GM23338 (cell line): ENCODE data around the gene GALNT9.

Experiments used
- CREB1 ChIP-seq: fragments of 250-450 bp; sonication (Bioruptor Pico); IDR thresholded peaks from 2 replicates; pipeline ENCODE4 v1.5.0; 2020; ENCODE audit warnings: low read depth, mild to moderate bottlenecking, moderate library complexity
- CTCF ChIP-seq, 2 experiments: fragments of 200-600 bp in 1 of 2; sonication (generic) in 1 of 2; conservative IDR thresholded peaks; 2 replicates each; pipeline versions ENCODE4 v1.5.1 to v1.6.1; 2016 to 2017; ENCODE audit warnings: antibody characterized with exemption in 2 of 2, low read depth in 2 of 2, mild to moderate bottlenecking in 2 of 2, moderate library complexity in 1 of 2
- EZH2 ChIP-seq: fragments of 200-600 bp; sonication (generic); IDR thresholded peaks from one replicate; pipeline ENCODE4 v1.8.0; 2017; ENCODE audit warnings: antibody characterized with exemption, mild to moderate bottlenecking, low read depth; ENCODE audit not compliant: unreplicated experiment
- EZH2phosphoT487 ChIP-seq: fragments of 200-600 bp; sonication (generic); IDR thresholded peaks from one replicate; pipeline ENCODE4 v1.8.1; 2018; ENCODE audit warnings: antibody characterized with exemption; ENCODE audit not compliant: unreplicated experiment
- JUNB ChIP-seq: IDR thresholded peaks from one replicate; pipeline ENCODE4 v1.6.1; 2016; ENCODE audit warnings: antibody characterized with exemption; ENCODE audit not compliant: unreplicated experiment
- POLR2AphosphoS5 ChIP-seq: IDR thresholded peaks from 2 replicates; pipeline ENCODE4 v1.6.1; 2016; ENCODE audit warnings: antibody characterized with exemption, low read depth
- ZNF114 ChIP-seq: fragments of 250-450 bp; sonication (Bioruptor Pico); IDR thresholded peaks from 2 replicates; pipeline ENCODE4 v1.5.0; 2020; ENCODE audit warnings: mild to moderate bottlenecking, moderate library complexity
- TF ChIP-seq, protein P1 (sequence below): IDR thresholded peaks from one replicate; pipeline ENCODE4 v1.6.1; 2018; ENCODE audit warnings: antibody characterized with exemption; ENCODE audit not compliant: unreplicated experiment

DNA sequence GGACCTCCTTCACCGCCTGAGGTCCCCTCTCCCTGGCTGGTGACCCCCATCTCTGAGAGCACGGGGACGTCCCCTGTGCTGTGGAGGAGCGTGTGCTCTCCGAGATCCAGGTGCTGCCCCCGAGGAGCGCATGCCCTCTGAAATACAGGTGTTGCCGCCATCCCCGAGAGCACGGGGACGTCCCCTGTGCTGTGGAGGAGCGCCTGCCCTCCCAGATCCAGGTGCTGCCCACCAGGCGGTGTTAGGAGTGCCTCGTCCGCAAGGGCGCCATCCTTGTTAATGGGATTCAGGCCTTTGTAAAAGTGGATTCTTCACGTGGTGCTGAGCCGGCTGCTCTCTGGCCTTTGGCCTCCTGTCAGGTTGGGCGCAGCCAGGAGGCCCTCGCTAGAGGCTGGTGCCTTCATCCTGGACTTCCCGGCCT lies 175.0 kb downstream of the GALNT9 start:
- TF ChIP-seq CTCF (conservative IDR thresholded peaks at IDR 0.05; ENCODE audit: low read depth in 2 of 2) (no peak), EZH2 (no peak), JUNB (no peak), POLR2AphosphoS5 (no peak), CREB1 (no peak), ZNF114 (CRISPR knock-in tag) (no peak), EZH2phosphoT487 (no peak)
- TF ChIP-seq, protein P1, sequence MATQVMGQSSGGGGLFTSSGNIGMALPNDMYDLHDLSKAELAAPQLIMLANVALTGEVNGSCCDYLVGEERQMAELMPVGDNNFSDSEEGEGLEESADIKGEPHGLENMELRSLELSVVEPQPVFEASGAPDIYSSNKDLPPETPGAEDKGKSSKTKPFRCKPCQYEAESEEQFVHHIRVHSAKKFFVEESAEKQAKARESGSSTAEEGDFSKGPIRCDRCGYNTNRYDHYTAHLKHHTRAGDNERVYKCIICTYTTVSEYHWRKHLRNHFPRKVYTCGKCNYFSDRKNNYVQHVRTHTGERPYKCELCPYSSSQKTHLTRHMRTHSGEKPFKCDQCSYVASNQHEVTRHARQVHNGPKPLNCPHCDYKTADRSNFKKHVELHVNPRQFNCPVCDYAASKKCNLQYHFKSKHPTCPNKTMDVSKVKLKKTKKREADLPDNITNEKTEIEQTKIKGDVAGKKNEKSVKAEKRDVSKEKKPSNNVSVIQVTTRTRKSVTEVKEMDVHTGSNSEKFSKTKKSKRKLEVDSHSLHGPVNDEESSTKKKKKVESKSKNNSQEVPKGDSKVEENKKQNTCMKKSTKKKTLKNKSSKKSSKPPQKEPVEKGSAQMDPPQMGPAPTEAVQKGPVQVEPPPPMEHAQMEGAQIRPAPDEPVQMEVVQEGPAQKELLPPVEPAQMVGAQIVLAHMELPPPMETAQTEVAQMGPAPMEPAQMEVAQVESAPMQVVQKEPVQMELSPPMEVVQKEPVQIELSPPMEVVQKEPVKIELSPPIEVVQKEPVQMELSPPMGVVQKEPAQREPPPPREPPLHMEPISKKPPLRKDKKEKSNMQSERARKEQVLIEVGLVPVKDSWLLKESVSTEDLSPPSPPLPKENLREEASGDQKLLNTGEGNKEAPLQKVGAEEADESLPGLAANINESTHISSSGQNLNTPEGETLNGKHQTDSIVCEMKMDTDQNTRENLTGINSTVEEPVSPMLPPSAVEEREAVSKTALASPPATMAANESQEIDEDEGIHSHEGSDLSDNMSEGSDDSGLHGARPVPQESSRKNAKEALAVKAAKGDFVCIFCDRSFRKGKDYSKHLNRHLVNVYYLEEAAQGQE: no peak
